Ascending aorta (tissue), 2 donors: ENCODE measurements around the gene TSPEAR. TPM values are rescaled to one million over a fixed set of nuclear protein-coding genes. Genes with fewer than 3 reads are reported as not detected.
"Not testable (repeated sequence)": the region's sequence is repeated elsewhere in the genome, so short reads cannot be mapped to it uniquely, and the experiment has no call there.

Experiments
- DNase-seq, 2 donors: peaks; one replicate each; pipeline ENCODE4 v3.0.0-alpha.2; 2019; ENCODE audit warnings: low spot score in 2 of 2
- H3K27ac ChIP-seq, 2 donors: fragments of 200-600 bp; sonication (generic); one replicate each; pipeline ENCODE4 v1.5.1; 2016 to 2017; ENCODE audit warnings: mild to moderate bottlenecking in 1 of 2
- H3K27me3 ChIP-seq: fragments of 200-600 bp; sonication (generic); one replicate; pipeline ENCODE4 v1.5.1; 2017
- H3K36me3 ChIP-seq, 2 donors: fragments of 200-600 bp; sonication (generic); one replicate each; pipeline ENCODE4 v1.5.1; 2016
- H3K4me1 ChIP-seq, 2 donors: fragments of 200-600 bp; sonication (generic); one replicate each; pipeline ENCODE4 v1.5.1; 2016 to 2017; ENCODE audit warnings: mild to moderate bottlenecking in 1 of 2
- H3K4me3 ChIP-seq, 2 donors: fragments of 200-600 bp; sonication (generic); one replicate each; pipeline ENCODE4 v1.5.1; 2016 to 2017; ENCODE audit warnings: mild to moderate bottlenecking in 1 of 2
- H3K9me3 ChIP-seq, 2 donors: fragments of 200-600 bp; sonication (generic); one replicate each; pipeline ENCODE4 v1.5.1; 2016
- CTCF ChIP-seq, 3 experiments: fragments of 200-600 bp in 2 of 3; fragments of 450-650 bp in 1 of 3; sonication (generic) in 2 of 3; IDR thresholded peaks; one replicate each; pipeline ENCODE4 v1.5.1; 2016 to 2019; ENCODE audit warnings: antibody characterized with exemption in 3 of 3, mild to moderate bottlenecking in 1 of 3, moderate library complexity in 1 of 3
- intact Hi-C: fragments of 100-400 bp; cut with DNase I; formaldehyde crosslinking; loops from one replicate; pipeline ENCODE4 v1.15.1; 2023
- total RNA-seq: library from RNA; depleted of rRNA; stranded (reverse); fragments of >200 nt; gene quantifications from one replicate; pipeline ENCODE4 v1.1.0, GENCODE V29; 2016

Gene TSPEAR
- total RNA-seq, 1 donor from 2014 or later = not detected

- Histone ChIP-seq H3K4me1 (no peaks in the 10 kb centered on the region), H3K27ac (no peak overlapping the region), H3K4me3 (no peak overlapping the region), H3K36me3 (no peaks in the 10 kb centered on the region), H3K27me3 (no peaks in the 10 kb centered on the region), H3K9me3 (no peaks in the 10 kb centered on the region)
- no peak for DNase-seq
- intact Hi-C loops = no loop called here
- no peak for TF ChIP-seq CTCF (IDR thresholded peaks at IDR 0.05)
Measured at GRCh38 chr21:44480200-44481053, 230.9 kb downstream of the TSPEAR start.

GRCh38 chr21:44479556-44480199 is 231.7 kb downstream of the TSPEAR start:
- H3K4me1 ChIP-seq, H3K9me3 ChIP-seq, H3K36me3 ChIP-seq, DNase-seq, H3K4me3 ChIP-seq, H3K27me3 ChIP-seq, intact Hi-C loops, H3K27ac ChIP-seq: not testable (repeated sequence)
- TF ChIP-seq CTCF (IDR thresholded peaks at IDR 0.05) = peak; percentile 32 to 57 (median 38)

GRCh38 chr21:44478801-44479167 is 232.6 kb downstream of the TSPEAR start:
- H3K9me3 ChIP-seq = no peaks in the 10 kb centered on the region
- no peaks in the 10 kb centered on the region for H3K27me3 ChIP-seq
- intact Hi-C loops = no loop called here
- H3K36me3 ChIP-seq = no peaks in the 10 kb centered on the region
- H3K4me1 ChIP-seq = no peaks in the 10 kb centered on the region
- H3K27ac ChIP-seq = no peak overlapping the region
- TF ChIP-seq CTCF (IDR thresholded peaks at IDR 0.05) = no peak
- no peak overlapping the region for H3K4me3 ChIP-seq
- DNase-seq = no peak

GRCh38 chr21:44478124-44478800 is 233.1 kb downstream of the TSPEAR start:
- Histone ChIP-seq H3K4me1 (no peaks in the 10 kb centered on the region), H3K4me3 (no peak overlapping the region), H3K27me3 (no peaks in the 10 kb centered on the region), H3K27ac (no peak overlapping the region), H3K9me3 (no peaks in the 10 kb centered on the region), H3K36me3 (no peaks in the 10 kb centered on the region)
- intact Hi-C loops = no loop called here
- no peak for TF ChIP-seq CTCF (IDR thresholded peaks at IDR 0.05)
- DNase-seq = no peak

GRCh38 chr21:44477712-44478111 is 233.7 kb downstream of the TSPEAR start:
- intact Hi-C loops = no loop called here
- no peak overlapping the region for H3K27ac ChIP-seq
- H3K4me1 ChIP-seq = no peaks in the 10 kb centered on the region
- TF ChIP-seq CTCF (IDR thresholded peaks at IDR 0.05) = no peak
- H3K27me3 ChIP-seq = no peaks in the 10 kb centered on the region
- H3K4me3 ChIP-seq = no peak overlapping the region
- H3K9me3 ChIP-seq = no peaks in the 10 kb centered on the region
- DNase-seq = no peak
- H3K36me3 ChIP-seq = no peaks in the 10 kb centered on the region
